Inflammatory macrophage treated with lipopolysaccharide for 4 hours (primary cell): ENCODE data around the gene KIF16B.
"Not testable (repeated sequence)": the region's sequence is repeated elsewhere in the genome, so short reads cannot be mapped to it uniquely, and the experiment has no call there.

Experiments
- DNase-seq: peaks from one replicate; pipeline ENCODE4 v3.0.0-alpha.2; 2020

The KIF16B gene

GRCh38 chr20:16236589-16237241, 336.5 kb downstream of the KIF16B start:
- DNase-seq, result no peak

- DNase-seq, result no peak
These were observed 342.8 kb downstream of the KIF16B start for GRCh38 chr20:16230402-16230801.

GRCh38 chr20:16229813-16230212, 343.4 kb downstream of the KIF16B start:
- DNase-seq, result no peak

- no peak for DNase-seq
These were observed 344.5 kb downstream of the KIF16B start for GRCh38 chr20:16228722-16229121.

GRCh38 chr20:16226961-16227360, 346.3 kb downstream of the KIF16B start:
- not testable (repeated sequence) for DNase-seq

GRCh38 chr20:16224836-16225235, 348.4 kb downstream of the KIF16B start:
- DNase-seq, result no peak

- DNase-seq, result no peak
These were observed 350.3 kb downstream of the KIF16B start for GRCh38 chr20:16222859-16223411.
